ENCODE results near the gene C19orf67. TPM values are rescaled to one million over a fixed set of nuclear protein-coding genes. Genes with fewer than 3 reads are reported as not detected.

The C19orf67 gene
- total RNA-seq, 1 experiment from 2014 or later, result not detected

GRCh38 chr19:14113762-14114414 lies 28.3 kb upstream of the C19orf67 start:
- CTCF ChIA-PET, result interaction anchor here (0.7 to 4.0 kb wide), 2 partner anchors 23 to 244 kb away, joined by 3 to 16 read pairs; partner anchors contain the start of gene ASF1B
- Mint-ChIP-seq H3K4me1 (ENCODE audit: low read depth, unreplicated experiment) (peaks cover 6% of the 10 kb centered on the region), H3K36me3 (ENCODE audit: insufficient read depth, unreplicated experiment) (peaks cover 13% of the 10 kb centered on the region), H3K4me3 (ENCODE audit: unreplicated experiment) (no peak overlapping the region), H3K27me3 (ENCODE audit: insufficient read depth, unreplicated experiment) (no peaks in the 10 kb centered on the region), H3K9me3 (ENCODE audit: unreplicated experiment) (no peaks in the 10 kb centered on the region), H3K27ac (ENCODE audit: unreplicated experiment) (no peak overlapping the region)
- DNase-seq, result peak in 1 of 2 experiments; percentile 51
- Histone ChIP-seq H3K27me3 (replicated peaks; ENCODE audit: control insufficient read depth, insufficient read depth, low read length) (no peaks in the 10 kb centered on the region), H3K36me3 (ENCODE audit: control insufficient read depth, insufficient read depth, low read length) (no peaks in the 10 kb centered on the region), H3K9me3 (no peaks in the 10 kb centered on the region), H3K4me3 (ENCODE audit: low read depth, low read length) (no peak overlapping the region), H3K4me1 (peaks cover 5% of the 10 kb centered on the region)
- POLR2A ChIA-PET, result no interaction called here
- no TSS peak for BruUV-seq (replicated peaks)
- intact Hi-C loops (cut with micrococcal nuclease; ENCODE audit: unreplicated experiment), result no loop called here
- TF ChIP-seq, protein P1, sequence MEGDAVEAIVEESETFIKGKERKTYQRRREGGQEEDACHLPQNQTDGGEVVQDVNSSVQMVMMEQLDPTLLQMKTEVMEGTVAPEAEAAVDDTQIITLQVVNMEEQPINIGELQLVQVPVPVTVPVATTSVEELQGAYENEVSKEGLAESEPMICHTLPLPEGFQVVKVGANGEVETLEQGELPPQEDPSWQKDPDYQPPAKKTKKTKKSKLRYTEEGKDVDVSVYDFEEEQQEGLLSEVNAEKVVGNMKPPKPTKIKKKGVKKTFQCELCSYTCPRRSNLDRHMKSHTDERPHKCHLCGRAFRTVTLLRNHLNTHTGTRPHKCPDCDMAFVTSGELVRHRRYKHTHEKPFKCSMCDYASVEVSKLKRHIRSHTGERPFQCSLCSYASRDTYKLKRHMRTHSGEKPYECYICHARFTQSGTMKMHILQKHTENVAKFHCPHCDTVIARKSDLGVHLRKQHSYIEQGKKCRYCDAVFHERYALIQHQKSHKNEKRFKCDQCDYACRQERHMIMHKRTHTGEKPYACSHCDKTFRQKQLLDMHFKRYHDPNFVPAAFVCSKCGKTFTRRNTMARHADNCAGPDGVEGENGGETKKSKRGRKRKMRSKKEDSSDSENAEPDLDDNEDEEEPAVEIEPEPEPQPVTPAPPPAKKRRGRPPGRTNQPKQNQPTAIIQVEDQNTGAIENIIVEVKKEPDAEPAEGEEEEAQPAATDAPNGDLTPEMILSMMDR (IDR thresholded peaks at IDR 0.05; ENCODE audit: insufficient read depth in 1 of 2, low read depth in 1 of 2, low read length in 1 of 2, severe bottlenecking in 1 of 2, unreplicated experiment in 1 of 2), result no peak

DNA sequence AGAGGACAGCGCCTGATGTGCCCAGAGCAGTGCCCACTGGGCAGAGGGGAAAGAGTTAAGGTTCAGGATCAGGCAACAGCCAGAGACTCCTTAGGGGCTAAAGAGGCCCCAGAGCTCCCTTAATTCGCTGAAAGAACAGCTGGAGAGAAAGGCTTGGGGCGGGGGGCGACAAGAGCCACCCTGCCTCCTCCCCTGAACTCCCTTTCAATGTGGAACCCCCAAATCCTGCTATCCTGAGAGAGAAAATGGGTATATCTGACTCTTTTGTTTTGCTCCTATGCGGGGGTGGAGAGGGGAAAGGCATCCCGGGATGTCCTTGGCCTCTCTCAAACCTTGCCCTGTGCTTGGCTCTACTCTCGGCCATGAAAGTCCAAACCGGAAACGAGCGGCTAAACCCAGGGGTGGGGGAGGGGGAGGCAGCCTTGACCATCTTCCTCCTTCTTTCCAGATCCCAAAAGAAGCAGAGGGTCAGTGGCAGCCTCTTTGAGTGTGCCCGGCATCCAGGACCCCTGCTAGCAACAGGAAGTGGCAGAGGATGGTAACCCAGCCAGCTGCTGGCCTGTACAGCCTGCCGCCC lies 27.3 kb upstream of the C19orf67 start:
- BruUV-seq (replicated peaks), result no TSS peak
- Mint-ChIP-seq H3K4me3 (ENCODE audit: unreplicated experiment) (no peak overlapping the region), H3K4me1 (ENCODE audit: low read depth, unreplicated experiment) (no peaks in the 10 kb centered on the region), H3K27ac (ENCODE audit: unreplicated experiment) (no peak overlapping the region), H3K27me3 (ENCODE audit: insufficient read depth, unreplicated experiment) (no peaks in the 10 kb centered on the region), H3K9me3 (ENCODE audit: unreplicated experiment) (no peaks in the 10 kb centered on the region), H3K36me3 (ENCODE audit: insufficient read depth, unreplicated experiment) (peaks cover 6% of the 10 kb centered on the region)
- Histone ChIP-seq H3K4me1 (no peaks in the 10 kb centered on the region), H3K36me3 (ENCODE audit: control insufficient read depth, insufficient read depth, low read length) (no peaks in the 10 kb centered on the region), H3K27me3 (replicated peaks; ENCODE audit: control insufficient read depth, insufficient read depth, low read length) (no peaks in the 10 kb centered on the region), H3K4me3 (ENCODE audit: low read depth, low read length) (no peak overlapping the region), H3K9me3 (no peaks in the 10 kb centered on the region)
- no peak for DNase-seq
- TF ChIP-seq, protein P1 (IDR thresholded peaks at IDR 0.05; ENCODE audit: insufficient read depth in 1 of 2, low read depth in 1 of 2, low read length in 1 of 2, severe bottlenecking in 1 of 2, unreplicated experiment in 1 of 2), result no peak
- ChIA-PET POLR2A (no interaction called here), CTCF (interaction anchor here (4.0 kb wide), 1 partner anchor 24 kb away, joined by 16 read pairs; the partner anchor contains the start of gene ASF1B)
- intact Hi-C loops (cut with micrococcal nuclease; ENCODE audit: unreplicated experiment), result no loop called here

GRCh38 chr19:14112051-14112808 lies 26.6 kb upstream of the C19orf67 start:
- DNase-seq, result no peak
- Mint-ChIP-seq H3K4me3 (ENCODE audit: unreplicated experiment) (no peak overlapping the region), H3K9me3 (ENCODE audit: unreplicated experiment) (no peaks in the 10 kb centered on the region), H3K36me3 (ENCODE audit: insufficient read depth, unreplicated experiment) (no peaks in the 10 kb centered on the region), H3K27me3 (ENCODE audit: insufficient read depth, unreplicated experiment) (no peaks in the 10 kb centered on the region), H3K4me1 (ENCODE audit: low read depth, unreplicated experiment) (no peaks in the 10 kb centered on the region), H3K27ac (ENCODE audit: unreplicated experiment) (no peak overlapping the region)
- Histone ChIP-seq H3K27me3 (replicated peaks; ENCODE audit: control insufficient read depth, insufficient read depth, low read length) (no peaks in the 10 kb centered on the region), H3K9me3 (no peaks in the 10 kb centered on the region), H3K4me3 (ENCODE audit: low read depth, low read length) (no peak overlapping the region), H3K36me3 (ENCODE audit: control insufficient read depth, insufficient read depth, low read length) (no peaks in the 10 kb centered on the region), H3K4me1 (no peaks in the 10 kb centered on the region)
- BruUV-seq (replicated peaks), result no TSS peak
- ChIA-PET POLR2A (interaction anchor here (0.6 kb wide), 1 partner anchor 31 kb away, joined by 5 read pairs; no protein-coding TSS in a partner anchor), CTCF (no interaction called here)
- TF ChIP-seq, protein P1 (IDR thresholded peaks at IDR 0.05; ENCODE audit: insufficient read depth in 1 of 2, low read depth in 1 of 2, low read length in 1 of 2, severe bottlenecking in 1 of 2, unreplicated experiment in 1 of 2), result no peak
- intact Hi-C loops (cut with micrococcal nuclease; ENCODE audit: unreplicated experiment), result no loop called here
